PC-9 (cell line): Measurements from ENCODE around the gene ACSL4.
"Not testable (repeated sequence)": the region's sequence is repeated elsewhere in the genome, so short reads cannot be mapped to it uniquely, and the experiment has no call there.

Source experiments
- CTCF ChIP-seq: fragments of 200-600 bp; sonication (generic); conservative IDR thresholded peaks from 2 replicates; pipeline ENCODE4 v1.6.1; 2017; ENCODE audit warnings: mixed run types, antibody characterized with exemption, mild to moderate bottlenecking, moderate library complexity
- EZH2 ChIP-seq: fragments of 200-600 bp; sonication (generic); IDR thresholded peaks from 2 replicates; pipeline ENCODE4 v1.8.0; 2017; ENCODE audit warnings: antibody characterized with exemption, low read depth

- not testable (repeated sequence) for TF ChIP-seq CTCF, EZH2
Observed at GRCh38 chrX:109724971-109725370, 8.1 kb downstream of the ACSL4 start.
